HAP-1 (cell line): ENCODE results near the gene SCNN1G.
"Not testable (repeated sequence)": the region's sequence is repeated elsewhere in the genome, so short reads cannot be mapped to it uniquely, and the experiment has no call there.

Experiments
- DNase-seq, 2 experiments: peaks; one replicate each; pipeline ENCODE4 v3.0.0-alpha.2; 2016 to 2020; ENCODE audit warnings: low spot score in 2 of 2
- H3K27me3 ChIP-seq: fragments of 250-450 bp; sonication (Bioruptor Pico); 2 replicates; pipeline ENCODE4 v1.5.1; 2020; ENCODE audit warnings: low read depth, mild to moderate bottlenecking, moderate library complexity
- H3K36me3 ChIP-seq: fragments of 250-450 bp; sonication (Bioruptor Pico); replicated peaks from 2 replicates; pipeline ENCODE4 v1.5.1; 2020; ENCODE audit warnings: mild to moderate bottlenecking
- H3K4me1 ChIP-seq: fragments of 250-450 bp; sonication (Bioruptor Pico); 2 replicates; pipeline ENCODE4 v1.5.1; 2020; ENCODE audit warnings: mild to moderate bottlenecking
- H3K4me3 ChIP-seq: fragments of 250-450 bp; sonication (Bioruptor Pico); 2 replicates; pipeline ENCODE4 v1.5.1; 2020; ENCODE audit warnings: mild to moderate bottlenecking, moderate library complexity
- H3K9me3 ChIP-seq: fragments of 250-450 bp; sonication (Bioruptor Pico); 2 replicates; pipeline ENCODE4 v1.5.1; 2020; ENCODE audit warnings: mild to moderate bottlenecking, moderate library complexity
- in situ Hi-C: fragments of 300-500 bp; cut with MboI; formaldehyde crosslinking; loops from 3 replicates; pipeline ENCODE4 v1.14.3; 2020; ENCODE audit warnings: low sequenced_read_pairs, inconsistent platforms, mixed read lengths

The SCNN1G gene, protein sequence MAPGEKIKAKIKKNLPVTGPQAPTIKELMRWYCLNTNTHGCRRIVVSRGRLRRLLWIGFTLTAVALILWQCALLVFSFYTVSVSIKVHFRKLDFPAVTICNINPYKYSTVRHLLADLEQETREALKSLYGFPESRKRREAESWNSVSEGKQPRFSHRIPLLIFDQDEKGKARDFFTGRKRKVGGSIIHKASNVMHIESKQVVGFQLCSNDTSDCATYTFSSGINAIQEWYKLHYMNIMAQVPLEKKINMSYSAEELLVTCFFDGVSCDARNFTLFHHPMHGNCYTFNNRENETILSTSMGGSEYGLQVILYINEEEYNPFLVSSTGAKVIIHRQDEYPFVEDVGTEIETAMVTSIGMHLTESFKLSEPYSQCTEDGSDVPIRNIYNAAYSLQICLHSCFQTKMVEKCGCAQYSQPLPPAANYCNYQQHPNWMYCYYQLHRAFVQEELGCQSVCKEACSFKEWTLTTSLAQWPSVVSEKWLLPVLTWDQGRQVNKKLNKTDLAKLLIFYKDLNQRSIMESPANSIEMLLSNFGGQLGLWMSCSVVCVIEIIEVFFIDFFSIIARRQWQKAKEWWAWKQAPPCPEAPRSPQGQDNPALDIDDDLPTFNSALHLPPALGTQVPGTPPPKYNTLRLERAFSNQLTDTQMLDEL

GRCh38 chr16:23182679-23183542, at the start of gene SCNN1G:
SCNN1G (plus strand) TSS chr16:23182745; CDS start chr16:23186272, 3,527 bp downstream.
- Histone ChIP-seq H3K27me3 (peaks cover 44% of the 10 kb centered on the region), H3K4me3 (peak within 1 kb of the TSS; percentile 12; the same call in 1 of the 2 replicates), H3K9me3 (no peaks in the 10 kb centered on the region), H3K4me1 (no peaks in the 10 kb centered on the region), H3K36me3 (no peaks in the 10 kb centered on the region)
- DNase-seq, result peak in 1 of 2 experiments; percentile 12
- in situ Hi-C loops, result no loop called here

- no peak for DNase-seq
- in situ Hi-C loops, result no loop called here
- Histone ChIP-seq H3K4me1 (peaks cover 4% of the 10 kb centered on the region), H3K4me3 (no peak overlapping the region), H3K27me3 (no peaks in the 10 kb centered on the region), H3K36me3 (no peaks in the 10 kb centered on the region; the same call in 1 of the 2 replicates), H3K9me3 (no peaks in the 10 kb centered on the region)
These were observed 49.6 kb upstream of the SCNN1G start for GRCh38 chr16:23132775-23133463.

- Histone ChIP-seq H3K27me3 (no peaks in the 10 kb centered on the region), H3K36me3 (no peaks in the 10 kb centered on the region; the same call in 1 of the 2 replicates), H3K4me3 (no peak overlapping the region), H3K4me1 (peaks cover 4% of the 10 kb centered on the region), H3K9me3 (no peaks in the 10 kb centered on the region)
- in situ Hi-C loops, result no loop called here
- no peak for DNase-seq
These were observed 48.3 kb upstream of the SCNN1G start for GRCh38 chr16:23134274-23134673.

GRCh38 chr16:23137256-23137655, 45.3 kb upstream of the SCNN1G start:
- H3K4me1 ChIP-seq, result no peaks in the 10 kb centered on the region; the same call in 1 of the 2 replicates
- H3K36me3 ChIP-seq, result no peaks in the 10 kb centered on the region; the same call in 1 of the 2 replicates
- H3K4me3 ChIP-seq, result no peak overlapping the region
- no peak for DNase-seq
- in situ Hi-C loops, result no loop called here
- no peaks in the 10 kb centered on the region for H3K27me3 ChIP-seq
- no peaks in the 10 kb centered on the region for H3K9me3 ChIP-seq

DNA sequence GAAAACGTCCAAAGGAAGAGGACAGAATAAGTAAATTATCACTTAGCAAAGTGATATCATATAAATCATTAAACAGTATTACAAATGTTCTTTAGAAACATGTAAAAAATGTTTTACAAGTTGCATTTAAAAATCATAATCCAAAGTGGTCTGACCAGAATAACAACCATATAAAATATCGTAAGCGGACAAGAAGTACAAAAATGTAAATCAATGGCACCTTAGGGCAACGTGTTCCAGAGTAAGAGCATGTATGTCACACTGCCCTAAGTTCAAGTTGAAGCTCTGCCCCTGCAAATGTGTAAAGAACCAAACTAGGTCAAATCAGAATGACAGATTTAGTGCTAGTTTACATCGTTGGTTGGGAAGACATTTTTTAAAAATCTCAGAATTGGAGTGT, 44.7 kb upstream of the SCNN1G start:
- Histone ChIP-seq H3K9me3 (no peaks in the 10 kb centered on the region), H3K36me3 (no peaks in the 10 kb centered on the region; the same call in 1 of the 2 replicates), H3K4me1 (no peaks in the 10 kb centered on the region), H3K4me3 (no peak overlapping the region), H3K27me3 (no peaks in the 10 kb centered on the region)
- in situ Hi-C loops, result no loop called here
- DNase-seq, result no peak

DNA sequence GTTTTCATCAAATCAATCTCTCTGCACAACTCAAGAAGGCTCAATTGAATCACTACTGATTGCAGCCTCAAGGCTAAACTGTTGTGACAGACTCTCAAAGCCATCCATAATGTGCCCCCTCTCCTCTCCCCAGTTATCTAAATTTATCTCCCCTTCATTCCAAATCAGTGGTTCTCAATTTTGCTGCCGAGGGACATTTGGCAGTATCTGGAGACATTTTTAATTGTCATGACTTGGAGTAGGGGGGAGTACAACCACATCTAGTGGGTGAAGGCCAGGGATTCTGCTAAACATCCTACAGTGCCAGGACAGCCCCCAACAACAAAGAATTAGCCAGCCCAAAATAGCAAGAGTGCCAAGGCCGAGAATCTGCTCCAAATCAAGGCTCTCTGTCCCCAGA, 42.4 kb upstream of the SCNN1G start:
- no peak for DNase-seq
- no peaks in the 10 kb centered on the region for H3K9me3 ChIP-seq
- no peaks in the 10 kb centered on the region; the same call in 1 of the 2 replicates for H3K36me3 ChIP-seq
- no peaks in the 10 kb centered on the region for H3K27me3 ChIP-seq
- no peak overlapping the region for H3K4me3 ChIP-seq
- no peaks in the 10 kb centered on the region for H3K4me1 ChIP-seq
- in situ Hi-C loops, result no loop called here

GRCh38 chr16:23141033-23141432, 41.5 kb upstream of the SCNN1G start:
- in situ Hi-C loops, result no loop called here
- Histone ChIP-seq H3K36me3 (no peaks in the 10 kb centered on the region), H3K4me3 (no peak overlapping the region), H3K27me3 (no peaks in the 10 kb centered on the region), H3K4me1 (no peaks in the 10 kb centered on the region; the same call in 1 of the 2 replicates), H3K9me3 (no peaks in the 10 kb centered on the region)
- no peak for DNase-seq

DNA sequence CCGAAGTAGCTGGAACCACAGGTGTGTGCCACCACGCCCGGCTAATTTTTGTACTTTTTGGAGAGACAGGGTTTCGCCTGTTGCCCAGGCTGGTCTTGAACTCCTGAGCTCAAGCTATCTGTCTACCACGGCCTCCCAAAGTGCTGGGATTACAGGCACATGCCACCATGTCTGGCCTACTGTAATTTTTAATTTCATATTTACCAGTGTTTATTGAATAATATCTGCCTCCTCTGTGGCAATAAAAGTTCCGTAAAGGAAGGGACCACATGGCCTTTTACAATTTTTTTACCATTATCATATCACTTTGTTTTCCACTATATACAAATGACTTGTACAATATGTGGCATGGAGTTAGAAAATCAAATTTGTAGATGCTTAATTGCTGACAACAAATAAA, 41.0 kb upstream of the SCNN1G start:
- no peaks in the 10 kb centered on the region for H3K27me3 ChIP-seq
- H3K9me3 ChIP-seq, result no peaks in the 10 kb centered on the region
- DNase-seq, result no peak
- peaks cover 1% of the 10 kb centered on the region; the same call in 1 of the 2 replicates for H3K4me1 ChIP-seq
- in situ Hi-C loops, result no loop called here
- H3K36me3 ChIP-seq, result no peaks in the 10 kb centered on the region
- H3K4me3 ChIP-seq, result no peak overlapping the region

- Histone ChIP-seq H3K9me3 (no peaks in the 10 kb centered on the region), H3K4me1 (peaks cover 8% of the 10 kb centered on the region), H3K27me3 (no peaks in the 10 kb centered on the region), H3K4me3 (no peak overlapping the region), H3K36me3 (no peaks in the 10 kb centered on the region)
- DNase-seq, result no peak
- in situ Hi-C loops, result no loop called here
These were observed 40.4 kb upstream of the SCNN1G start for GRCh38 chr16:23141959-23142740.

DNA sequence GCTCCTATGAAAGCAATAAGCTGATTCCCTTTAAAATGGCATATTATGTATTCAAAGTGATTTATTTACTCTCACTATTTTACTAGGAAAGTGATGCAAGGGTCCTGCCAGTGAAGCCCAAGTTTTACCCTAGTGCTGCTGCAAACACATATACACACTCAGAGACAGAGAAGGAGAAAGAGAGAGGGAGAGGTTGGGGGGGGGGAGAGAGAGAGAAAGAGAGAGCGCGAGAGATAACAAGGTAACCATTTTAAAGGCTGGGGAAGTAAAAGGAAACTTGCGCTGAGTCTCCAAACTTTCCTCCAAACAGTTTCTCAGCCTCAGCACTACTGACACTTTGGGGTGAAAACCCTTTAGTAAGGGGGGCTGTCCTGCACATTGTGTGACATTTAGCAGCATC, 39.2 kb upstream of the SCNN1G start:
- in situ Hi-C loops, result no loop called here
- H3K9me3 ChIP-seq, result no peaks in the 10 kb centered on the region
- peaks cover 12% of the 10 kb centered on the region for H3K4me1 ChIP-seq
- H3K4me3 ChIP-seq, result no peak overlapping the region
- no peaks in the 10 kb centered on the region for H3K36me3 ChIP-seq
- no peak for DNase-seq
- H3K27me3 ChIP-seq, result no peaks in the 10 kb centered on the region

GRCh38 chr16:23144393-23144792, 38.2 kb upstream of the SCNN1G start:
- peaks cover 12% of the 10 kb centered on the region for H3K4me1 ChIP-seq
- H3K9me3 ChIP-seq, DNase-seq, H3K4me3 ChIP-seq, in situ Hi-C loops, H3K27me3 ChIP-seq, H3K36me3 ChIP-seq: not testable (repeated sequence)

DNA sequence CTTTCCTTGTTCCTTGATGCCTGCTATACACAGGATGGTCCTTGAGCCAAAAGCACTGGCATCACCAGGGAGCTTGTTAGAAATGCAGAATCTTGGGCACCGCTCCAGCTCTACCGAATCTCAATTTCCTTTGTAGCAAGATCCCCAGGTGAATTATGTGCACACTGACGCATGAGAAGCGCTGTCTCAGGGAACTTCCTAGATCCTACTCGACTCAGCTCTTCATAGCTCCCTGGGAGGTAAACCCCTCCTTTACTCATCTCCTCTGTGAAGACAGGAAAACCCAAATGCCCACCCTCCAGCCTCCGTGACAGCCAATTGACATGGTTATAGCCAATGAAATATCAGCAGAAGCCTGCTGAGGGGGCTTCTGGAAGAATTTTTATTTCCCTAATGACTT, 37.4 kb upstream of the SCNN1G start:
- Histone ChIP-seq H3K36me3 (no peaks in the 10 kb centered on the region), H3K27me3 (no peaks in the 10 kb centered on the region), H3K4me3 (no peak overlapping the region), H3K9me3 (no peaks in the 10 kb centered on the region), H3K4me1 (peaks cover 12% of the 10 kb centered on the region)
- no peak for DNase-seq
- in situ Hi-C loops, result no loop called here
